DMS 273 (cell line): ENCODE results near the gene CHRND.

Experiments
- DNase-seq: peaks from one replicate; lab custom pipeline; 2025; ENCODE audit not compliant: unreplicated experiment; lab: John Stamatoyannopoulos, UW

The CHRND gene

DNA sequence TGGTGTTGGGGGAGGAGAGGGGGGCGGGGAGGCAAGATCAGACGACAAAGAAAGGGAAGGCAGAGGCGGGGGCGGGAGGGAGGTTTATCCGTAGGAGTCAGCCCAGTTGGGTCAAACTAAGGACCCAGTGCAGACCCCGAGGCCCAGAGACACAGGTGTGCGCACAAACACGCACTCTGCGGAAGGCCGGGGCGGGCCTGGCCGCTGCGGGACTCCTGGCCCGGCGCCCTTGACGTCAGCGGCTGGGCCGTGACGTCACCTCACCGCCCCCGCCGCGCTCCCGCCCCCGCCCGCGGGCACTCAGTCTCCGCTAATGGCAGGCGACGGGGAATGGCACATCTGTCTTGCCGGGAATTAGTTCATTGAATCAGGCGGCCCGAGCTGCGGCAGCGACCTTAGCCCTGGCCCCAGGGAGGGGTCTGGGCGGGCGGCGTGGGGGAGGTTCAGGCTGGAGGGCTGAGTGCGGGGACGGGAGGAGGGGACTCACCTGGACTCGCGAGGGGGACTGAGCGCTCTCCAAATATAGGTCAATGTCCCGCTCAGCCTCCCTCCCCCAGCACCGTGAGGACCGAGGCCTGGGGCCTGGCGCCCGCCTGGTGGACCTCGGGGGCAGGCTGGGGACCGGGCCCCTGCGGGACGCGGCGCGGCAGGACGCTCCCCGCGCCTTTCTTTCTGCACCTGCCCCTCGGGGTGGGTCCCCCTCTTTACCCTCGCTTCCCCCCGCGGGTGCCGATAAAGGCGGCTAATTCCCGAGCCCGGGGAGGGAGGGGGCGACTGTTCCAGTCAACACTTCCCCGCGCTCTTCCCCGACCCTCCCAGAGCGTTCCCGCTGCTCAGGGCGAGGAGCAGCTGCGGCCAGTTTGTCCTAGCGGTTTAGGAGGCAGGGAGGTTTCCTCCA lies 22.8 kb upstream of the CHRND start:
- DNase-seq = peak; percentile 73

DNA sequence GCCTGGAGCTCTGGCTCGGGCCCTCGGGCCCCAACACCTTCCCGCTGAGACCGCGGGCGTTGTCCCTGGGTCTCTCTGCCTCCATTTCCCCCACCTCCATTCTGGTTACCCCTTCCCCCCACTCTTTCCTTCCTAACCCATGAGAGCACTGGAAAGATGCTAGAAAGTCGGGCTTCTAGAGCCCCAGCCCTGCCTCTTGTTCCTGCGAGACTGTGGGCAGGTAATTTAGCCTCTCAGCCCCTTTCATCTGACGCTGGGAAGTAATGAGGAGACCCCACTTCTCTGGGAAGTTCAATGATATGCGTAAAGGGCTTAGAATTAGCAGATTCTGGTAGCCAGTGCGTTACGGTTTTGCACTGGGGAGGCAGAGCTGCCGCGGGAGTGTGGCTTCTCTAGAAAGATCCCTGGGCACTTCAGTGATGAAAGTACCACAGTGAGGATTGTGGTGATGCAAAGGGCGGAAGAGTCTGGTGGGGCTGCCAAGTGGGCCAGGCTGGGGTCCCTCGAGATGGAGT lies 22.1 kb upstream of the CHRND start:
- DNase-seq = no peak

DNA sequence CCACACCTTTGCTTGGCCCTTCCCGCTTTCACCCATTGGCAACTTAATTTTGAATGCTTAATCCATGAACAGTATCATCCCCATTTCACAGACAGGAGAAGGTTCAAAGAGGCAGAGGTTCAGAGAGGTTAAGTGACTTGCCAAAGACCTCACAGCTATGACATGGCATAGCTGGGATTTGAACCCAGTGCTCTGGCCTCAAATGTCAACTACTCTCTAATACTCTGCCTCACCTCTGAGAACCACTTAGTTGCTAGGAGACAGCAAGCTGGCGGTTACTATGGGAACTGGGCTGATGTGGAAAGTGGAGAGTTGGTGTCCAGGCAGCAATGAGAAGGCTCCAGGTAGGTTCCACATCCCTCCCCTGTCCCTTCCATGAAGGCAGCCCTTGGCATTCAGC lies 21.5 kb upstream of the CHRND start:
- peak; percentile 75 for DNase-seq

DNA sequence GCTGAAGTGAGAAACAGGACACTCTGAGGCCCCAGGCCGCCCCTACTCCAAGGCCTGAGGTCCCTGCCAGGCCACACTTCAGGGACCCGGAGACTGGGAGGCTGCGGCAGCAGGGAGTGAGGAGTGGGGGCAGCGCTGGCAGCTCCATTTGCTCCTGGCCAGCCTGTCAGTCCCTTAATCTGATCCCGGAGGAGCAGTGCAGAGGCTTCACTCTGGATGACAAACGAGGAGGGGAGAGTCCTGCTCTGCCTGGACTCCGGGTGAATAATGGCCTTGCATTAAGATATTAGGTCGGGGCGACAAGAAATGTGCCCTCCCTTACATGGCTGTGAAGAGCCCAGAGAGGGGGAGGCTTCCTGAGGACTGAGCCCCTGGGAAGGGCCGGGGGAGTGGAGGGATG lies 20.1 kb upstream of the CHRND start:
- DNase-seq = no peak

DNA sequence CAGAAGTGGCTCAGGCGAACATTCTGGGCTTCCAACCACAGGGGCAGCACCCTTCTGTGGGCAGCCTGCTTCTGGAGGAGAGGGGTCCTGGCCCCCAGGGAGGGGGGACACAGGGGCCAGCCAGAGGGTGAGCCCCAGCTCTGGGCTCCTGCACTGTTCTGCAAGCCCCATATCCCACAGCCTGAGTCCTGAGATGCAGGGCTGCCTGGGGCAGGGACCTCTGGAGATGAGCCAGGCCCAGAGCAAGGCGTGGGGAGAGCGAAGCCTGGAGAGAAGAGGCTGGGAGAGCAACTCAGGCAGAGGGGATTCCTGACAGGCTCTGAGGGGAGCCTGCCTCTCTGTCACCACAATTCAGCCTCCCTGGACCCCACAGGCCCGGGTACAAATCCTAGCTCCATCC lies 19.3 kb upstream of the CHRND start:
- DNase-seq = no peak

DNA sequence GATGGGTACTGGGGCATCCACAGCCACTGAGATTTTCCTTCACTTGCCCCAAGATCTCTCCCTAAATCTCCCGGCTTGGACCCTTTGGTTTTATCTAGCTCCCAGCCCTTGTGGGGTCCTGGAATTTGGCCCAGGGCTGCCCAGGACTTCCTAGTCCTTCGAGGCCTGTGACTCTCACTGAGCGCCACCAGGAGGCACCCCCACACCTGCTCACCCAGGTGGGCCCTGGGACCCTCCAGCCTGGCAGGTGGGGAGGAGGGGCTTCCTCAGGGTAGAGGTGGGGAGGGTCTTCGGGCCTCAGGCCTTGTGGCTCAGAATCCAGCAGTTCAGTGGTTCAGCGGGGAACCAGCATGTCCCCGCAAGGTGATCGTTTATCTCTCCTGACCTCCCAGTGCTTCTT lies 17.7 kb upstream of the CHRND start:
- no peak for DNase-seq

DNA sequence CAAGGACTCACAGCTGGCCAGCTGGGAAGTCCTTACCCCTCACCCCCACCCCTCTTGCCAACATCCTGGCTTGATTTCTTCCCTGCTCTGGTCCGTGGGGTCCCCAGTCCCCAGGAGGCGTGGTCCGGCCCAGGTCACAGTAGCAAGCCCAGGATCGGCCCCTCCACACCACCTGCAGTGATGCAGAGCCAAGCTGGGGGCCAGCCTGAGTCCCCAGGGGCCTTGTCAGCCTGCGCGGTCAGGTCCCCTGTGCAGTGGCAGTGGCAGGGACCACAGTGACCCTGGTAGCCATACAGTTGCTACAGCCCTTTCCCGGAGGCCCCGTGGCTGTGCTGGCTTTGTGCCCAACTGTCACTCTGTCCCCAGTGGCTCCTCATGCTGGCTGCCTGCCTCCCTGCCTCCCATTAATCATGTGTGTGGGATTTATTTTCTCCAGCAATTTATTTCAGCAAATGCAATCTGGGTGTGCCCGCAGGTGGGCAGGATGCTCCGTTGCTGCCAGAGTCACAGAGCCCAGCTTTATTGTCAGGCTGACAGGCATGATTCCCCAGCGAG lies 14.5 kb upstream of the CHRND start:
- no peak for DNase-seq

DNA sequence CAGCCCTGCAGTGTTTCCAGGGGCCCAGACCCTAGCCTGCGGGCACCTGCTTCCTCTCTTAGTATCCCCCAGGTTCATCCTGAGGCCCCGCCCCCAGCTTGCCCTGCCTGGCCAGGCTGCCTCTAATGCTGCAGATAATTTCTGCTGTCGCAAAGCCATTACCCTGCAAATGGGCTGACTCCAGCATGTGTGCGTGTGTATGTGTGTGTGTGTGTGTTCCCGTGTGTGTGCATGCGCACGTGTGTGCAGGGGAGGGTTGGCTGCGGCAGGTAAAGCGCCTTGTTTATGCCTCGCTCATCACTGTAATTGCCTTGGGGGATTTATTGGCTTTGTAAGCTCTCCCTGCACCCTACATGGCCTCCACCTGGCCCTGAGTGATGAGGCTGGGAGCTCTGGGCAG lies 13.4 kb upstream of the CHRND start:
- no peak for DNase-seq

DNA sequence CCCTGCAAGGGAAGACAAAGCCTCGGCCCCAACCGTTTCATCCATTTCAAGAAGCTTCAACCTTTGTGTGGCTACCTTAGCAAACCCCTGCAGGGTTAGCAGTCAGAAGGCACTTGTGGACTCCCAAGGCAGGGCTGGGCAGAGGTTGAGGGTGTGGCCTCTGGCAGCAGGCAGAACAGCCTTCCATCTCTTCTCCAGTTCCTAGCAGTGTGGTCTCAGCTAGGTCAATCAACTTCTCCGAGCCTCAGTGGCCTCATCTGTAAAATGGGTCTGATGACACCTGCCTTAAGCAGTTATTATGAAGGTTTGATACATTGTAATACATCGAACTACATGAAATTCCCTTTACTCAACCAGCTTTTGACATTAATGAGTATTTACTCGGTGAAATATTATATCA lies 12.6 kb upstream of the CHRND start:
- DNase-seq = no peak

DNA sequence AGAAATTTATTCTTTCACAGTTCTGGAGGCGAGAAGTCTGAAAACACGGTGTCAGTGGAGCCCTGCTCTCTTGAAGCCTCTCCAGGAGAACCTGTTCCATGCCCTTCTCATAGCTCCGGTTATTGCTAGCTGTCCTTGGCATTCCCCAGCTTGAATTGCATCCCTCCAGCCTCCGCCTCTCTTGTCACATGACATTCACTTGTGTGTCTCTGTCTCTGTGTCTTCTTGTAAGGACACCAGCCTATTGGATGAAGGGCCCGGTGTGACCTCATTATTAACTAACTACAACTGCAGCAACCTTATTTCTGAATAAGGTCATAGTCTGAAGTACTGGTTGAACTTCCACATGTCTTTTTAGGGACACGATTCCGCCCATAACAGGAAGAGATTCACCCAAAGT lies 10.3 kb upstream of the CHRND start:
- no peak for DNase-seq

DNA sequence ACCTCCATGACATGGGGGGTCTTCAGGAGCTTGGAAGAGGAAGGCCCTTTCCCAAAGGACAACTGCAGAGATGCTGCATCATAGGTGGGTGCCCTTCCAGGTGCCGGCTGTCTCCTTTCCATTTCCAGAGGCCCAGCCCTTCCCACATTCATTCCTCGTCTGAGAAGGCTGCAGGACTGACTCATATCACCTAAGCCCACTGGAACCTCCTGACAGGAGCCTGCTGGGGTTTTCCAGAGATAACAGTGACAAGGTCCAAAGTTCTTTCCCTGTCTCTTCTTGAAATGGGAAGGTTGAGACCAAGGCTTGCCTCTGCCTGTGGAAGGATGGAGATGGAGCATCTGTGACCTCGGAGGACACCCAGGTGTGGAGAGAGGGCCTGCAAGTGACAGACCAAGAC lies 9.4 kb upstream of the CHRND start:
- DNase-seq = no peak

DNA sequence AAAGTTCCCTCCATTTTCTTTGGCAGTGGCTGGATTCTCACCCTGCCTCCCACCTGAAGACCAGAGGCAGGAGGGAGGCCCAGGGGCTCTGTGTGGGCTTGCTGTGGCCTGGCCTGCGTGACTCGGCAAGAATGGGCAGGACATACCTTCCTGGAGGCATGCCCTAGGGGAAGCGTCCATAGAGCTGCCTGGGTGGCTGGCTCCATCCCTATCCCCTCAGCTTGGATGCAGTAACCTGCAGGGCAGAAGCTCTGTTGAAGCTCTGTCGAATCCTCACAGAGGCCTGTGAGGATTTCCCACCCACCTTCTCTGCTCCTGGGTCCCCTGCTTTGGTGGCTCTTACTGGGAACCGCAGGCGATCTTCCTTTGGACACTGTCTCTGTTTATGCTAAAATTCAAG lies 7.1 kb upstream of the CHRND start:
- DNase-seq = no peak

DNA sequence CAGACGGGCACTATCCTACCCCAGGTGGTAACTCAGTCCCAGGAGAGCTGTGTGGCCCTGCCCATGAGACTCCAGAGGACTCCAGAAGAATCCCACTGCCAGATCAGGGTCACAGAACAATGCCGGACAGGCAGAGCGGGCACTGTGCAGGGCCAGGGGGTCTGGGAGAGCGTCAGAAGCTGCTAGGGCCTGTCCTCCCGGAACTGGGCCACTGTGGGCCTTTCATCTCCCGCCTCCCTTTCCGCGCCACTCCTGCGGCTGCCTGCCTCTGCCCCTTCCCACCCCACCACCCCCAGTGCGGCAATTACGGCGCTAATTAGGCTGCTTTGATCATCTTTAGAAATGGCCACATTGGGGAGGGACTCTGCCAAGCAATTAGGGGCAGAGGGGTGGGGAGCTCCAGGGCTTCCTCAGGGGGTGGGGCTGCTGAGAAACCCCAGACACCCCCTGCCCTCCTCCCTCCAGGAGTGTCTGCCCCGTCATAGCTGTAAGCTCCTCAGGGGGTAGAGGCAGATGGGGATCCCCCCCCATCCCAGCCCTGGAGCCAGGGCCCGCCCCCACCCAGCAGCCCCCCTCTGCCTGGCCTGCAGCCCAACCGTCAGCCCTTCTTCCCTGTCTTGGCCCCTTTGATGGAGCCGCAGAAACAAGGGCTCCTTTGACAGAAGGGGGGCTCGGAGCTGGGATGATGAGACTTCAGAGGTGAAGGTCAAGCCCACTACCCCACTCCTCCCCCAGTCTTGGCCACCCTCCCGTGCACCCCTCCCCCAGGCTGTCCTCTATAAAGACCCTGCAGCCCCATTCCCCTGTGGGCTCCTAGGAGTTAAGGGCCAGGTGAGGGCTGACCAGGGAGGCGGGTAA lies 6.2 kb upstream of the CHRND start, which contains the start of gene PRSS56:
Gene PRSS56 (plus strand): TSS at position 808 of the 858 bp plus-strand sequence. CDS start 211 bp downstream, outside the sequence.
- no peak for DNase-seq

DNA sequence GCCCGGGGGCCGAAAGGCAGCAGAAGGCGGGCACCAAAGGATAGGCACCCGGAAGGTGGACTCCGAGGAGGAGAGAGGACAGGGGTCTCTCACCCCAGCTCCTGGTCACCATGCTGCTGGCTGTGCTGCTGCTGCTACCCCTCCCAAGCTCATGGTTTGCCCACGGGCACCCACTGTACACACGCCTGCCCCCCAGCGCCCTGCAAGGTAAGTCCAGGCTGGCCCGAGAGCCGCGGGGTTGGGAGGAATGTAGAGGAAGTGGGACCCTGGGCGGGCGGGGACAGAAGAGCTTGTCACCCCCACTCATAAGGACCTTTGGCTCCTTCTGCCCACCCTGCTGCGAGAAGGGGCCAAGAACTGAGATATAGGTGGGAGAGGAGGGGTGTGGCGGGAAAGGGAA lies 5.5 kb upstream of the CHRND start:
- no peak for DNase-seq

DNA sequence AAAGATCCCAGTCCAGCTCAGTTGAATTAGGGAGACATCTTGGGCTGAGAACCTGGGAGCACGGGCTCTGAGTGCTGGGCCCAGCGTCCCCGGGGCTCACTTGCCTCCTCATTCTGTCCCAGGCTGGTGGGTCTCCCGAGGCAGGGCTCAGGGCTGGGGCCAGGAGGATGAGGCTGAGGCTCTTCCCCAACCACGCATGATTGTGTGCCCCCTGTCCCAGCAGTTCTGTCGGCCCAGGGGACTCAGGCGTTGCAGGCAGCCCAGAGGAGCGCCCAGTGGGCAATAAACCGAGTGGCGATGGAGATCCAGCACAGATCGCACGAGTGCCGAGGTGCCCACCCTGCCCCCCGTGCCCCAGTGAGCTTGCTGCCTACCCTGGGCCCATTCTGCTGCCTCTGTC lies 4.9 kb upstream of the CHRND start:
- no peak for DNase-seq

DNA sequence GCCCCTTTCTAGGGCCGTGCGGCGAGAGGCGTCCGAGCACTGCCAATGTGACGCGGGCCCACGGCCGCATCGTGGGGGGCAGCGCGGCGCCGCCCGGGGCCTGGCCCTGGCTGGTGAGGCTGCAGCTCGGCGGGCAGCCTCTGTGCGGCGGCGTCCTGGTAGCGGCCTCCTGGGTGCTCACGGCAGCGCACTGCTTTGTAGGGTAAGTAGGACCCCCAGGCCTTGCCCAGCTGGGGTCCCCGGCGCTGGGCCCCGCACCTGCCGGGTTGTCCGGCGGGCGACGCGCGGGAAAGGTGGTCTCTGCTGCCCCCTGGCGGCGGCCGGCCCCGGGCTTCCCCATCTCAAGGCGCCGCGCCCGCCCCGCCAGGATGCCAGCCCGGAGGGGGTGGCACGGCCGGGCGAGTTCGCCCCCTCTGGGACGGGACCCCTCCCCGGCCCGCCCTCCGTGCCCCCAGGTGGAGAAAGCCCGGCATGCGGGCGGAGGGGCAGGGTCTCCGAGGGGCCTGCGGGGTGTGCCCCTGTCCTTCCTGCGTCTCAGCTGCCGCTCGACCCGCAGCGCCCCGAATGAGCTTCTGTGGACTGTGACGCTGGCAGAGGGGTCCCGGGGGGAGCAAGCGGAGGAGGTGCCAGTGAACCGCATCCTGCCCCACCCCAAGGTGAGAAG lies 3.9 kb upstream of the CHRND start:
- DNase-seq = peak; percentile 75

DNA sequence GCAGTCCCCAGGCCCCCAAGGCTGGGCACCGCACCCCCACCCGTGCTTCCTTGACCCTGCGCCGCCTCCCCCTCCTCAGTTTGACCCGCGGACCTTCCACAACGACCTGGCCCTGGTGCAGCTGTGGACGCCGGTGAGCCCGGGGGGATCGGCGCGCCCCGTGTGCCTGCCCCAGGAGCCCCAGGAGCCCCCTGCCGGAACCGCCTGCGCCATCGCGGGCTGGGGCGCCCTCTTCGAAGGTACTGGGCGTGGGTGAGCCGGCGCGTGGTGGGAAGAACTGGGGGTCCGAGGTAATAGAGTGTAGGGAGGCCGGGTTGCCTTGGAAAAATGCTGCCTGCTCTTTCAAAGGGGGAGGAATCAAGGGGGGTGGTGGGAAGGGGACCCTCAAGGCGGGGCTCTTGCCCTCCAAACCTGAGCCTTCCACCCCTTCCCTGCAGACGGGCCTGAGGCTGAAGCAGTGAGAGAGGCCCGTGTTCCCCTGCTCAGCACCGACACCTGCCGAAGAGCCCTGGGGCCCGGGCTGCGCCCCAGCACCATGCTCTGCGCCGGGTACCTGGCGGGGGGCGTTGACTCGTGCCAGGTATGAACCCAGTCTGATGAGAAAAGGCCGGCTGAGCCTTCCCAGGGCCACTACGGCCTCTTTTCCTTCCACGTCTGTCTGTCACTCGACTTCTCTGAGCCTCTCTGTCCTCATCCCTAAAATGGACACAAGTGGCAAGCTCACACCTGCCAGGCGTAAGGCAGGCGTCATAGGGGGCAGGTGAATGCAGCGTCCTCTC lies 3.1 kb upstream of the CHRND start:
- peak; percentile 64 for DNase-seq

DNA sequence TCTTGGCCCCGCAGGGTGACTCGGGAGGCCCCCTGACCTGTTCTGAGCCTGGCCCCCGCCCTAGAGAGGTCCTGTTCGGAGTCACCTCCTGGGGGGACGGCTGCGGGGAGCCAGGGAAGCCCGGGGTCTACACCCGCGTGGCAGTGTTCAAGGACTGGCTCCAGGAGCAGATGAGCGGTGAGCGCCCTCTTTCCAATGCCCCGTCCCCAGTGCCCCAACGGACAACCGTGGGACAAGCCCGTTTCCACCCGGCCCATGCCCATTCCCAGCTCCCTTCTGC lies 2.6 kb upstream of the CHRND start:
- DNase-seq = peak; percentile 70

DNA sequence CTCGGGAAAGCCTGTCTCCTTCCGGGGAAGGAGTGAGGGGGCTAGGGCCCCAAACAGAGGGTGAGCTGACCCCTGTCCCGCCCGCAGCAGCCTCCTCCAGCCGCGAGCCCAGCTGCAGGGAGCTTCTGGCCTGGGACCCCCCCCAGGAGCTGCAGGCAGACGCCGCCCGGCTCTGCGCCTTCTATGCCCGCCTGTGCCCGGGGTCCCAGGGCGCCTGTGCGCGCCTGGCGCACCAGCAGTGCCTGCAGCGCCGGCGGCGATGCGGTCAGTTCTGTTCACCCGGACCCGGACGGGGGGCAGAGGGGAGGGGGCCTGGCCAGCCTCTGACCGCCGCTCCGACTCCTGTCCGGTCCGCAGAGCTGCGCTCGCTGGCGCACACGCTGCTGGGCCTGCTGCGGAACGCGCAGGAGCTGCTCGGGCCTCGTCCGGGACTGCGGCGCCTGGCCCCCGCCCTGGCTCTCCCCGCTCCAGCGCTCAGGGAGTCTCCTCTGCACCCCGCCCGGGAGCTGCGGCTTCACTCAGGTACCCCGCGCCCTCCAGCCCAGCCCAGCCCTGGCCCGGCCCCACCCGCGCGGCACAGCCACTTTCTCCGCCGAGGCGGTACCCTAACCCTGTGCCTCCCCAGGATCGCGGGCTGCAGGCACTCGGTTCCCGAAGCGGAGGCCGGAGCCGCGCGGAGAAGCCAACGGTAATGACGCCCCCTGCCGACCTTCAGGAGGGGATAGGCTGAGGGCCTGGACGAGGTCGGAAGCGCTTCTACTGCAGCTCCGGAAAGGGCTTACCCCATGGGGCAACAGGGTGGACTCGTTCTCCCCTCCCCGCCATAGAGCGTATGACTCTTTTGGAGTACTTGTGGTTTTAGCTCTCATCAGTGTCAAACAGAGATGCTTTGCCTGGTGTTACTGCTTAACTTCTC lies 2.0 kb upstream of the CHRND start:
- DNase-seq = peak; percentile 88
